Activated gamma-delta T cell (primary cell): ENCODE results near the gene SHROOM3.

Experiments
- DNase-seq: peaks from one replicate; lab custom pipeline; 2025; lab: John Stamatoyannopoulos, UW

Gene SHROOM3

DNA sequence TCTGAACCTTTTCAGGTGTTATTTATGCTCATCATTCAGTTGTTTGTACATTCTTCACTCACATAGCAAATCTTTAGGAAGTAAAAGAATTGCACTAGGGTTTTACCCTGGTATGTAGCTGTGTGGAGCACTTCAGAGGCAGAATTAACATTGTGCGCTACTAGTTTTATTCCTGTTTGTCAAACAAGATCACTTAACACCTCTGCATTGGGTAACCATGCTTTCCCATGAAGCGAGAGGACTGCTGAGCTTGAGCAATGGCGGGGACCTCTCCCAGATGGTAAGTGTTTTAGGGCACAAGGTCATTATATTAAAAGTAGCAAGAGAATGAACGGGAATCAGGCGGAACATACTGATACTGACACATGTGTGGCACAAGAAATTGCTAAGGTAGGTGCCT is 59.2 kb downstream of the SHROOM3 start:
- no peak for DNase-seq

DNA sequence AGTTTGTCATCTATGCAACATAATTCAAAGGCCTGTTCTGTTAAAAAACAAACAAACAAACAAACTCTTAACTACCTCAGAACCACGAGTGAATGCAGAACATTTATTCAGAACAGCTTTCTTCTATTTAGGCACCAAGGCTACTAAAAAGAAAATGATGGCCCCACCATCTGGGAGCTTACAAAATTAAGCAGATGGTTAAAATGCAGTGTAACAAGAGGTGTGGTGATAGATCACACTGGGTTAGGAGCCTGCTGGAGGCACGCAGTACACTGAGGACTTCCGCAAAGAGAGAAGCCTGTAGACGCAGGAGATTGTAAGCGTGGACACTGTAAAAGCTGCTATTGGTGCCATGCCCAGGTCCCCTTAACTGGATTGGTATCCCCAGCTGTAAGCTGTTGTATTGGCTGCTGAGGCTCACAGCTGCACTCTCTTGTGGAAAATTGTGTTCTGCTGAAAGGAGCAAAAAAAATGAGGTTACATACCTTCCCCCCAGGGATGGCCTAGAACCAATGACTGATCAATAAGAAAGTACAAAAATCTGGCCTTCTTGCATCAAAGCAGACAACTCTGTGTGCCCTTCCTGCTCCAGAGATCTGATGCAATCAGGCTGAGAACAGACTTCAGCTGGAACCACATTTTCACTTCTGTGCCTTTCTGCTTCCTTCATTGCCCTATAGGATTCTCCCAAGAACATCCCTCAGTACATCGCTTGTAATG is 60.0 kb downstream of the SHROOM3 start:
- DNase-seq = no peak

DNA sequence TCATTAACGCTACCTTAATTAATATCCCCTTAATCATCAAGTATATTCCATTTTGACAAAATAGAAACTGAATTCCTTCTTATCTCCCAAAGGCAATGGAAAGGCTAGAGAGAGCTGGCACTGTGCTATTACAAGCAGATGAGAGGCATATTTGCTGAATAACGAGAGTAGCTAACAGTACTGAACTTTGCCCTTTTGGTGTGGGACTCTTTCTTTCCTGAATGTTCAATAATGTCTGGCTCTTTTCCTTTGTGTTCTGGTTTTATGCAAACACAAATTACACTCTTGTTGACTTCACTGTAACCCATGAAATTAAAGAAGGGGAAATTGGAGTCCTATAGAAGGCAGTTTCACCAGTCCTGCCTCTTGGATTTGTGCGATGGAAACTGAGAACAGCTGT is 63.5 kb downstream of the SHROOM3 start:
- no peak for DNase-seq

DNA sequence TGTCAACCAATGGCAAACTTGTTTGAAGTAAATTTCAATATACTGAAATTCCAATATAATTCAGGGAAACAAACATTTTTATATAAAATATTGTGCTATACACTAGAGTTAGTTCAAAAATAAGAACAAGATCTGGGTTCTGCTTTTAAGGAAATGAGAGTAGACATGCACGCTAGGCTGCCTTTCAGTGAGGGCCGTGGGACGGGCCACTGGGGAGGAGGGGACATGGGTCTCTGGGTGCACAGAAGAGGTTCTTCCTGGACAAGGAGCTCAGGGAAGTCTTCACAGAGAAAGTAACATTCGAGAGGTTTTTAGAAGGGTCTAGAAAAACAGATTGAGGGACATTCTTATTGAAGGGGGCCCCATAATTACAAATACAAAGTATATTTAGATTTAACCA is 64.4 kb downstream of the SHROOM3 start:
- no peak for DNase-seq

DNA sequence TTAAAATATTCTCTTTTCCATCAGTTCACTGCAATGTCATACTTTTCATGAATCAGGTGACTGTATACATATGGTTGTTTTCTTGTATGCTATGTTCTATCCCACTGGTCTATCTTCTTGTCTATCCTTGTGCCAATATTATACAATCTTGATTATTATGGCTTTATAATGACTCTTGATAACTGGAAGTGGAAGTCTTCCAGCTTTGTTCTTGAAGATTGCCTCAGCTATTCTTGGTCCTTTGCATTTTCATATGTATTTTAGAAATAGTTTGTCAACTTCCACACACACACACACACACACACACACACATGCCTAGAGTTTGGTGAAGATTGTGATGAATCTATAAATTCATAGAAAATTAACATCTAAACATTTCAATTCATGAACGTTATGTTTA is 67.9 kb downstream of the SHROOM3 start:
- no peak for DNase-seq

DNA sequence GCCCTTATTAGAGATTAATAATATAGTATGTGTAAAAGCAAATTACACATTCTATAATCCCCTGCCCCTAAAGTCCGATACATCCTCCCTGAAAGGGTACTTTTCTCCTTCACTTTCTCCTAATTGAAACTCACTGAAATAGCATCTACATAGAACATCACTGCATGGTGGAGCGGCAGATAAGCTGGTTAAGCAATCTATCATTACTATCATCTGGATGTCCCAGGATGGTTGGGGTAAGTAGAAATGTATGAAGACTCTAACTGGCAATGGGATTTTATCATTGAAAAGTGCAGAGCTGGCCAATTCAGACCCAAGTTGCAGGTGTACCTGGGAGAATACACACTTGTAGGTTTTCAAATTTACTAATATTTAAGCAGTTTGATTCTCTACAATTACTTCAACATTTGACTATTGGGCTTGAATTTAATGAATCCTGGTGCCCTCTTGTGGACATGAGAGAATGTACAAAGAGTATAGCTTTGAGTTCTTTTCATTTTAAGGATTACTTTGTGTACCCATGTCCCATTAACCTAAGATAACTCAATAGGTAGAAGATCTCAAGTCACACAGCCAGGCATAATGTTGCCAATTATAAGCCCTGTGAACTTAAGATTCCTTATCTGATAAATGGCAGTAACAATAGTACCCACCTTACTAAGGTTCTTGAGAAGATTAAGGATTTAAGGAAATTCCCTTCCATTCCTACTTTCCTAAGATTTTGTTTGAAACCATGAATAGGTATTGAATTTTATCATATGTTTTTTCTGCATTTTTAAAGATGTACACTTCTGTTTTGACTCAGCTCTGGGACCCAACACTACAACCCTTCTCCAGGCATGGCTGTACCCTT is 69.8 kb downstream of the SHROOM3 start:
- DNase-seq = no peak

DNA sequence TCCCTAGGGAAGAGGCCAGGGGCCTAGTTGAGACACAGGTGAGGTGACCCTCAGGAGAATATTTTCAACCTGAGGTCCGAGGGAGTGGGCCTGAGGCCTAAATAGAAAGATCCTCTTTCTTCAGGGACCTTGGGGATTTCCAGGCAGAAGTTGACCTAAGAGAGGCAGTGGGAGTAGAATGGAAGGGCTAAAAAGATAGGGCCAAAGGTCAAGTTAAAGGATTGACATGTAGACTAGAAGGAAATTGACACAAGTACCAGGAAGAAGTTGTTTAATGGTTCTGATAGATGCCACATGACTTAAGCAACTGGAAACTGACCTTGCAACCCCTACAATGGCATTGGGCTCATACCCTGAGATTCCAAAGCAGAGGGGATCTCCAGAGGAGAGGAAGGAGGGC is 76.9 kb downstream of the SHROOM3 start:
- no peak for DNase-seq

DNA sequence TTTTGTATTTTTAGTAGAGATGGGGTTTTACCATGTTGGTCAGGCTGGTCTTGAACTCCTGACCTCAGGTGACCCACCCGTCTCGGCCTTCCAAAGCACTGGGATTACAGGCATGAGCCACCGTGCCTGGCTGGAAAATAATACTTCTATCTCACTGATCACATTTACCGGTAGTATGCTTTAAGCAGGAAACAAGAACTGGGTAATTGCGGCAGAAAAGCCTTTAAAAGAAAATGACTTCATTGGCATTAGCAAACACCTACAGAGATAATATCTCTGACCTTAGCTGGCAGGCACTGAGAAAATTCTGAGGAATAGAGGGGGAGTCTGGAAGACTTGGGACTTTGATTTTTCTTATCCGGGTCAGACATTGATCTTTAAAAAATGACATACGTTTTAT is 78.5 kb downstream of the SHROOM3 start:
- no peak for DNase-seq

DNA sequence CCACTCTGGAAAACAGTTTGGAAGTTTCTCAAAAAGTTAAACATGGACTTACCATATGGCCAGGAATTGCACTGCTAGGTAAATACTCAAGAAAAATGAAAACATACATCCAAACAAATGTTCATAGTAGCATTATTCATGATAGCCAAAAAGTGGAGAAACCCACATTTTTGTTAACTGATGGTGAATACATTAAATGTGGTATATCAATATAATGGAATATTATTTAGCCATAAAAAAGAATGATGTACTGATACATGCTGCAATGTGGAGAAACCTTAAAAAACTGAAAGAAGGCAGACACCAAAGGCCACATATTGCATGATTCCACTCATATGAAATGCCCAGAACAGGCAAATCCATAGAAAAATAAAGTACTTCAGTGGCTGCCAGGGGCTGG is 79.1 kb downstream of the SHROOM3 start:
- no peak for DNase-seq

DNA sequence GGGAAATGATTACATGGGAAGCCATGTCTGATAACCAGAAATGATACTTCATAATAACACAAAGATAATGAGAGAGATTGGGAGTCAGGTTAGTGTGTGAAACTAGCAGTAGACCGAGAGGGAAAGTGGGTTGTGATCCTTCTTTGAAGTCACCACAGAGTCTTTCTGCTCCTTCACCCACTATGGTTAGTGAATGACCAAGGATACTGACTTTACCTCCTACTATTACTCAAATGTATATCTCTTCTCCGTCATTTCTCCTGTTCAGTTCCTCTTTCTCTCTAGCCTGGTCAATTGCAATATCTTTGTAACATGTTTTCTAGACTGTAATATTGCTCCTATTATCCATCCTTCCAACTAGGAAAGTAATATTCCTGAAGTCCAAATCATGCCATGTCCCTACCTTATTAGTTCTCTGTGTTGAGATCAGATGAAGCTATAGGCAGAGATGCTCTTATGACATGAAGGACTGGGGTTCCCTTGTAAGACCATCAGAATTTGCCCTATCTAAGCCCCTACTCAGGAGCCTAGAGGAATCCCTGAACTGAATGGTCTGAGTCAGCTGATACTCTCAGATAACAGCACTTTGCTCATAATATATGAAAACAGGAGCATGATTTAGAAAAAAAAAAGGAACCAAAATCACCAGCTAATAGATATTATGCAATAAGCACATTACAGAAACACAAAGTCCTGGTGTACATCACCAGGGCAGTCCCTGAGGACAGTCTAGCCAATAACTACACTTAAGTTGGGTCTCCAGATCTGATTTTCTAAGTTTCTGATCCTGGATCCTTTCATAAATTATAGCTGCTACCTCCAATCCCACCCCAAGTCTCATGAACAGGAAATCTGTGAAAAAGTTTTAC is 81.2 kb downstream of the SHROOM3 start:
- no peak for DNase-seq

DNA sequence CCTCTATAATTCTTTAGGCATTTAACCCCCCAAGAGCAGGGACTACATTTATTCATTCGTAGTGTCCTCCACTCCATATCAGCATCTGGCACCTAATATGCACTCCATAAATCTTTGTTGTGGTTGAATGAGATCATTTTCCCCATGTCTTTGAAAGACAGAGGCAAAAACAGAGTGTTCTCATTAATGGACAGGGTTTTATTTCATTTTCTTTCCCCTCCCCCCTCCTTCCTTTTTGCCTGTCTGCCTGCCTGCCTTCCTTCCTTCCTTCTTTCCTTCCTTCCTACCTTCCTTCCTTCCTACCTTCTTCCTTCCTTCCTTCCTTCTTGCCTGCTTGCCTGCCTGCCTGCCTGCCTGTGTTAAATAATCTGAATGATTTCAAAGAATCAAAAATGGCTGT is 83.2 kb downstream of the SHROOM3 start:
- DNase-seq = no peak

DNA sequence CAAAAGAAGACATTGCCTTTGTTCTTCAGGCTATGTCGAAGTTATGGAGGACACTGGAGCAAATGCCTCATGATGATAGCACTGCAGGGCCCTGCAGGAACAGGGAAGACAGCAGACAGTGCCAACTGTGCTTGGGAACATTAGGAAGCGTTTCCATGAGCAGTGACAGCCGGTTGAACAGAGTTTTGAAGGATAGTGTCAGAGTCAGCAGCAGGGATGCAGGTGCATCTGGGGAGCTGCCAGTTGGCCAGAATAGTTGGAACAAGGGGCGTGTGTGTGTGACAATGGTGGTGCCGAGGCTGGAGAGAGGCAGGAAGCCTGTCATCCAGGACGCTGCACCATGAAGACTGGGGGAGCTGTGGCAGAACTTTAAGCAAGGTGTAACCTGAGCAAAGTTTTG is 88.6 kb downstream of the SHROOM3 start:
- DNase-seq = no peak

DNA sequence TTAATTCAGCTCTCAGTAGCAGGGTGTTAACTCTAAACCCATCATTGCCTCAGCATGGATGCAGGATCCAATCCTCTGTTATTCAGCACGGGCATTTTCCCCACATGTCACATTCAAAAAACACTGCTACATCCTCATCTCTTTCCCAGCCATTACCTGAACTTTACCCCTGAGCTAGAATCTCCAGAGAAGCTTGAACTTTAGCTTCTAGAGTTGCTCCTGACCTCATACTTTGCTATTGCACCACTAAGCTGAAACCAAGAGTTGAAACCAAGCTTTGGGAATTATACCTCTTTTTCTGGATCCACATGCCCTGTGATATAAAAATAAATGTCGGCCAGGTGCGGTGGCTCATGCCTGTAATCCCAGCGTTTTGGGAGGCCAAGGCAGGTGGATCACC is 90.7 kb downstream of the SHROOM3 start:
- DNase-seq = no peak

DNA sequence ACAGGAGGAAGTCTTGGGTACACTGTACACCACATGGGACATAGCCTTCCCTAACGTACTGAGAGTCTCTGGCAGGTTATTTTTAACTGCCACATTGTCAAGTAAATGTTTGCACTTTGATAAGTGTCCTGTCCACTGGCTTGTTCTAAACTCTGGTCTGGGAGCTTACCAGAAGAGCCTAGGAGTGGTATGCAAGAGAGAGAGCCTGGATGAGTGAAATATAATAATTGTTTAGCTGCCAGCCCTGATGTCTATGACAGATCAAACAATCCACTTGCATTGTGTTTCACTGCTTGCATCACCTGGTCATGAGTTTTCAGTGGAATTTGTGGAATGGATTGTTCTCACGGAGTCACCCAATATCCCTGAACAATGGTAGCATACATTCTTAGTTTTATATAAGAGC is 91.6 kb downstream of the SHROOM3 start:
- DNase-seq = no peak

DNA sequence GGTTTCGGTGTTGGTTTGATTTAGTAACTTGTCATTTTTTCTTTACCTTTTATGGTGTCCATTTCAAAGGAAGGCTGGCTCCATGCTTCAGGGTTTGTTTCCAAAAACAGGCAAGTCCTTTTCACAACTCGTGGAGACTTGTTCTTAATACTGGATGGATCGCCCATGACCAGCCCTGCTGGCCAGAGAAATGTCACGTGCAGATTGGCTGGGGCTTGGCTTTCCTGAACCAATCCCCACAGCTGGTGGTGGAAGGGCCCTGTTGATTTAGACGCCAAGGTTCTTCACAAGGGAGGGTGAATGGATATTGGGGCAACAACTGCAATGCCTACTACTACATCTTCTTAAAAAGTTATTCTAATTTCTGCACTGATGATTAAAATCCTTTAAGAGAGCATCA is 92.6 kb downstream of the SHROOM3 start:
- DNase-seq = no peak

DNA sequence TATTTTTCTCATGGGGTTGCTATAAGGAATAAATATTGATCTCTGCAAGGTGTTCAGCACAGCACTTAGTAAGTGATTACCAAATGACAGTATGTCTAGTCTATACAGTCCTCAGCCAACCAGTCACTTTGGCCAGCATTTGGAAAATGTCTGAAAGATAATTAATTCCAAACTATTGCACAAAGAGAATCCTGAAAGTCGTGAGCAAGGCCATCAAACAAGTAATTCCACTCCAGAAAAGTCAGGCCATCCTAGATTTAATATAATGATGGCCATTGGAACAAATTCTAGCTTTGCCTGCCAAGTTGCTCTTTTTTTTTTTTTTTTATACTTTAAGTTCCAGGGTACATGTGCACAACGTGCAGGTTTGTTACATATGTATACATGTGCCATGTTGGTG is 96.6 kb downstream of the SHROOM3 start:
- DNase-seq = no peak

DNA sequence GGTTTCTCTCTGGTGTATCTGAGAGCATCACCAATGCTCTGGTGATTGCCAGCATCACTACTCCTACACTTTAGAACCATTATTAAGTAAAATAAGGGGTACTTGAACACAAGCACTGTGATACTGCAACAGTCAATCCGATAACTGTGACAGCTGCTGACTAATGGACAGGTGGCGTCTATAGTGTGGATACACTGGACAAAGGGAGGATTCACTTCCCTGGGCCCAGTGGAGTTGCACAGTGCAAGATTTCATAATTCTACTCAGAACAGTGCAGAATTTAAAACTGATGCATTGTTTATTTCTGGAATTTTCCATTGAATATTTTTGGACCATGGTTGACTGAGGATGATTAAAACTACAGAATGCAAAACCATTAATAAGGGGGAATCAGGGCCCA is 97.8 kb downstream of the SHROOM3 start:
- DNase-seq = no peak

DNA sequence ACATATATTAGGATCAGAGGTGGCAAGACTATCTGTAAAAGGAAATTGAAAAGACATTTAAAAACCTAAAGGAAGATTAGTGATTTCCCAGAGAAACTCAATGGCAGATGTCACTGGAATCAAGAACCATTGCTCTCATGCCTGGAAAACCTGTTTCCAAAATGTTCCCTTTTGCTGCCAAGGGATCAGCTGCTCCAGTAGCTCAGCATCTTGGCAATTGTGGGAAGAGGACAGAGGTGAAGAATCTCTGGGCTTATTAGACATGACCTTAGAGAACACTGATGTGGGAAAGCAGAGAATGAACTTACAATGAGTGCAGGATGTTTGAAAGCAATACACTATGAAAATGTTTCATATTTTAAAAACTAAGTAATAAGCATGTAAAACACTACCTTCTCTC is 98.3 kb downstream of the SHROOM3 start:
- DNase-seq = no peak

DNA sequence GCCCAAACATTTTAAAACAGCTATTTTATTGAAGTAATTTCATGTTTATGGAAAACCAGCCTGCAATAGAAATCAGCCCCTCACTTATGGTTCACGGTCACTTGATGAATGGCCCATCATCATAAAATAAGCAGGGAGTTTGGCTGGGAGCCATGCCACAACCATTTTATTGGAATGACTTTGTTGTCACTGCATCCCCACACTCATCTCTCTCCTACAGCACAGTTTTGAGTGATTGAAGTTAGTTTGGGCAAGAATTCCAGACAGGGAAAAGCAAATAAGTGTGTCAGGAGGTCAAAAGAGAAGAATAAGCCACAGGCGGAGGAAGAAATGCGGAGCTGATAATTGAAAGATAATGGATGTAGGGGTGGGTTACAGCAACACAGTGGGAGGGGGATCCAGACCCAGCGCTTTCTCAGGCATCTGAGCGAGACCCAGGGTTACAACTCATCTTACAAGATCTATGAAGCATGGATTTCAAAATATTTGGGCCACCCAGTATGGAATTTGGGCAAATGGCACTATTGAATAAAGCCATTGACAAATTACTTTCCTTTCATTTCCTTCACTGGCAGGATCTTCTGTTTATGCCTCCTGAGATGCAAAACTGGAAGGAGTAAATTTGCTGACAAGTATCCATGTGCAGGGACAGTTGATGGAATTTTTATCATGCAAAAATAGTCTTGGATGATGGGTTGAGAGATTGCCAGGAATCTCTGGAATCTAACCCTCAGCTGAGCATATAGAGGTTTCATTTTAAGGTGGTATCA is 100.8 kb downstream of the SHROOM3 start:
- no peak for DNase-seq

DNA sequence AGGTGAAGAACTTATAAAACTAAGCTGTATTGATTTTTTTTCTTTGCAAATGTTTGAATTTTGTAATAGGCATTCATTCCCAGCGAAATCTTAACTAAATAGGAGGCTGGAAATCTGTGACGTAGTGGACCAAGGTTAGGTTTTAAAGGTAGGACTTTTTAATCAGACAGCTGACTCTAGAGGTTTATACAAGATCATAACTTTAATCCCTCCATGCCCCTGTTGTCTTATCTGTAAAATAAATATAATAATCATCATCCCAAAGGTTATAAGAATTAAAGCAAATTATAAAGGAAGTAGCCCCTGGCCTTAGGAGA is 101.3 kb downstream of the SHROOM3 start:
- DNase-seq = no peak

DNA sequence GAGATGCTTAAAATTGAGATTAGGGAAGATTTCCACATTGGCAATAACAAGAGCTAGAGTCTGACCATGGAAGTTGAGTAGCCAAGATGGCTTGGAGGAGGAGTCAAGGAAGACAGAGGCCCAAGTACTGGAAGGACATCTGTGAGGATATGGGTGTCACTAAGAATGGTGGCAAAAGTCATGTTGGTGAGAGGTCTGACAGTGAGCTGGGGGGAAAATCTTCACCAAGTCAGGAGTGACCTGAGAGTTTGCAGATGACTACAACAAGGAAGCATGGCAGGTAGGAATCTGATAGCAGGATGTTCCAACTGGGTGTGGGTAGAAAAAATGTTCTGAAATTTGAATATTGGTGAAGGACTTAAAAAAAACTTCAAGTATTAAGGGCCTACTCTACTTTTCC is 103.3 kb downstream of the SHROOM3 start:
- DNase-seq = no peak

DNA sequence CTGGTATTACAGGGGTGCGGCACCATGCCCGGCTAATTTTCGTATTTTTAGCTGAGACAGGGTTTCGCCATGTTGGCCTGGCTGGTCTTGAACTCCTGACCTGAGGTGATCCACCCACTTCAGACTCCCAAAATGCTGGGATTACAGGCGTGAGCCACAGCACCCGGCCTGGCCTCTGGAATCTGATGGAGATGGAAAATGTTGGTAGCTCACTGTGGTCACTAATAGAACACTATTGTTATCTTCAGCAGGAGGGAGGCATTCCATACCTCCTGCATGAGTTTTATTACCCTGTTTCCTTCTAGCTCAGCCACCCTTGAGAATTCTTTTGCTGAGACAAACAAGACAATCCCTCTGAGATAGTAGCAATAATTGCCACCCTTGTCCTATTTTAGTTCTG is 105.0 kb downstream of the SHROOM3 start:
- DNase-seq = no peak
